NB4 (cell line): Measurements from ENCODE around the gene SETDB2.

ENCODE experiments used
- DNase-seq: peaks from one replicate; pipeline ENCODE4 v3.0.0; 2010; ENCODE audit warnings: low read depth
- H3K4me3 ChIP-seq: one replicate; pipeline ENCODE4 v1.5.1; 2011; ENCODE audit warnings: mild to moderate bottlenecking, low read depth, low read length, moderate library complexity
- MYC ChIP-seq: IDR thresholded peaks from 2 replicates; pipeline ENCODE4 v1.6.1; 2011; ENCODE audit warnings: low read depth, low read length
- POLR2A ChIP-seq: IDR thresholded peaks from 2 replicates; pipeline ENCODE4 v1.6.1; 2011; ENCODE audit warnings: mild to moderate bottlenecking; ENCODE audit not compliant: insufficient read length; ENCODE audit errors: extremely low read depth
- TF ChIP-seq, protein P1 (sequence below): IDR thresholded peaks from one replicate; pipeline ENCODE4 v1.5.1; 2012; ENCODE audit warnings: low read depth, low read length
- TF ChIP-seq, protein P2 (sequence below): IDR thresholded peaks from 2 replicates; pipeline ENCODE4 v1.6.1; 2011; ENCODE audit warnings: low read depth, low read length

Gene SETDB2

DNA sequence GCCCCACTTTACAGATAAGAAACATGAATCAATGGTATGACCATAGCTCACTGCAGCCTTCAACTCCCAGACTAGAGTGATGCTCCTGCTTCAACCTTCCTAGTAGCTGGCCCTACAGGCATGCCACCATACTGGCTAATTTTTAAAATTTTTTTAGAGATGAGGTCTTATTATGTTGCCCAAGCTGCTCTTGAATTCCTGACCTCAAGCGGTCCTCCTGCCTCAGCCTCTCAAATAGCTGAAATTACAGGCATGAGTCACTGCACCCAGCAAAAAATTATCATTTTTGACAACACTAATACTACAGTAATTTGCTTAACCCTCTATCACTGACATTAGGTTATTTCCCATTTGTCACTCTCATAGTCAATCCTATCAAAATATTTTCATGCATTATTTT is 15.0 kb upstream of the SETDB2 start:
- no peak for DNase-seq
- H3K4me3 ChIP-seq, result no peak overlapping the region
- TF ChIP-seq MYC (no peak), POLR2A (no peak)
- TF ChIP-seq, protein P1, sequence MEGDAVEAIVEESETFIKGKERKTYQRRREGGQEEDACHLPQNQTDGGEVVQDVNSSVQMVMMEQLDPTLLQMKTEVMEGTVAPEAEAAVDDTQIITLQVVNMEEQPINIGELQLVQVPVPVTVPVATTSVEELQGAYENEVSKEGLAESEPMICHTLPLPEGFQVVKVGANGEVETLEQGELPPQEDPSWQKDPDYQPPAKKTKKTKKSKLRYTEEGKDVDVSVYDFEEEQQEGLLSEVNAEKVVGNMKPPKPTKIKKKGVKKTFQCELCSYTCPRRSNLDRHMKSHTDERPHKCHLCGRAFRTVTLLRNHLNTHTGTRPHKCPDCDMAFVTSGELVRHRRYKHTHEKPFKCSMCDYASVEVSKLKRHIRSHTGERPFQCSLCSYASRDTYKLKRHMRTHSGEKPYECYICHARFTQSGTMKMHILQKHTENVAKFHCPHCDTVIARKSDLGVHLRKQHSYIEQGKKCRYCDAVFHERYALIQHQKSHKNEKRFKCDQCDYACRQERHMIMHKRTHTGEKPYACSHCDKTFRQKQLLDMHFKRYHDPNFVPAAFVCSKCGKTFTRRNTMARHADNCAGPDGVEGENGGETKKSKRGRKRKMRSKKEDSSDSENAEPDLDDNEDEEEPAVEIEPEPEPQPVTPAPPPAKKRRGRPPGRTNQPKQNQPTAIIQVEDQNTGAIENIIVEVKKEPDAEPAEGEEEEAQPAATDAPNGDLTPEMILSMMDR, result no peak
- TF ChIP-seq, protein P2, sequence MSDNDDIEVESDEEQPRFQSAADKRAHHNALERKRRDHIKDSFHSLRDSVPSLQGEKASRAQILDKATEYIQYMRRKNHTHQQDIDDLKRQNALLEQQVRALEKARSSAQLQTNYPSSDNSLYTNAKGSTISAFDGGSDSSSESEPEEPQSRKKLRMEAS, result no peak

DNA sequence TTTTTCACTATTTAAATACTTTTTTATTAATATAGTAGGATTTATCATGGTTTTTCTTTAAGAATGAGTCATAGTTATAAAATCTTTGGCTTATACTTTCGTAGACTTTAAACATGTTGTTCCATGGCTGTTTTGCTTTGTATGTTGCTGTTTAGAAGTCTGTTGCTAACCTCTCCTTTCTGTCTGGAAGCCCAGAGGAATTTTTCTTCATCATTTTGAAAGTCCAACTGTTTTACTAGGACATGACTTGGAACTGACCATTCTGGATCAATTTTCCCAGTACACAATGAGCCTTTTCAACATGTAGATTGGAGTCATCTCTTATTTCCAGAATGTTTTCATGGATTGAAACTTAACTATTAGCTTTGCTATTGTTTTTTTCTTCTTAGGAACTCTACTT is 8.1 kb upstream of the SETDB2 start:
- DNase-seq, result no peak
- TF ChIP-seq MYC, result no peak
- TF ChIP-seq, protein P2, result no peak
- TF ChIP-seq POLR2A, result no peak
- TF ChIP-seq, protein P1, result no peak
- H3K4me3 ChIP-seq, result no peak overlapping the region

DNA sequence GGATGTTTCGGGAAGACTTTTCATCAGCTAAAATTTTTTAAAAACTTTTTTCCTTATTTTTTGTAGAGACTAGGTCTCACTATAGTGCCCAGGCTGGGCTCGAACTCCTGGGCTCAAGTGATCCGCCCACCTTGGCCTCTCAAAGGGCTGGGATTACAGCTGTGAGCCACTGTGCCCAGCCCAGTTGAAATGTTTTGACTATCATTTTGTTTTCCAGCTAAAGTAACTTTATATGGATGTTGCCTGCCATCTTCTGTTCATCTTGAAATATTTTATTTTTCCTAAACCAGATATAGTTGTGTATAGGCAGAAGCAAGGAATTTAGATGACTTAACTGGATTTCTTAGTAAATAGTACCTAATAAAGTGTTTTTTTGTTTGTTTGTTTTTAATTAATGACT is 7.2 kb upstream of the SETDB2 start:
- TF ChIP-seq, protein P1, result no peak
- no peak for TF ChIP-seq POLR2A
- TF ChIP-seq, protein P2, result no peak
- TF ChIP-seq MYC, result no peak
- DNase-seq, result no peak
- no peak overlapping the region for H3K4me3 ChIP-seq

DNA sequence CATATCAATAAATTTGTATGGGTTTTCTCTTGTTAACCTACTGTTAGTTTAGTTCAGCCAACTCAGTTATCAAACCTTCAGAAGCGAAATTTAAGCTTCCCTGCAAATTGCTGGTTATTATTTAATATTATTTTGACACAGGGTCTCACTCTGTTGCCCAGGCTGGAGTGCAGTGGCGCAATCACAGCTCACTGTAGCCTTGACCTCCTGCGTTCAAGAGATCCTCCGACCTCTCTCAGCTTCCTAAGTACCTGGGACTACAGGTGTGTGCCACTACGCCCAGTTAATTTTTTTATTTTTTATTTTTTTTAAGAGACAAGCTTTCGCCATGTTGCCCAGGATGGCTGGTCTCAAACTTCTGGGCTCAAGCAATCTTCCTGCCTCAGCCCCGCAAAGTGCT is 6.4 kb upstream of the SETDB2 start:
- TF ChIP-seq, protein P2, result no peak
- TF ChIP-seq, protein P1, result no peak
- DNase-seq, result no peak

DNA sequence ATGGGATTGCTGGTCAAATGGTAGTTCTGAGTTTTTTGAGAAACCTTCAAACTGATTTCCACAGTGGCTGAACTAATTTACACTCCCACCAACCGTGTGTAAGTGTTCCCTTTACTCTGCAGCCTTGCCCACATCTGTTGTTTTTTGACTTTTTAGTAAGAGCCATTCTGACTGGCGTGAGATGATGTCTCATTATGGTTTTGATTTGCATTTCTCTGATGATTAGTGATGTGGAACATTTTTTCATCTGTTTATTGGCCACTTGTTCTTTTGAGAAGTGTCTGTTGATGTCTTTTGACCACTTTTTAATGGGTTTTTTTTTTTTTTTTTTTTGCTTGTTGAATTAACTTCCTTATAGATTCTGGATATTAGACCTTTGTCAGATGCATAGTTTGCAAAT is 4.5 kb upstream of the SETDB2 start:
- TF ChIP-seq POLR2A (no peak), MYC (no peak)
- TF ChIP-seq, protein P1, result no peak
- TF ChIP-seq, protein P2, result no peak
- no peak for DNase-seq
- no peak overlapping the region for H3K4me3 ChIP-seq

More for the DNA sequence above, 6.4 kb upstream of the SETDB2 start:
- no peak overlapping the region for H3K4me3 ChIP-seq

DNA sequence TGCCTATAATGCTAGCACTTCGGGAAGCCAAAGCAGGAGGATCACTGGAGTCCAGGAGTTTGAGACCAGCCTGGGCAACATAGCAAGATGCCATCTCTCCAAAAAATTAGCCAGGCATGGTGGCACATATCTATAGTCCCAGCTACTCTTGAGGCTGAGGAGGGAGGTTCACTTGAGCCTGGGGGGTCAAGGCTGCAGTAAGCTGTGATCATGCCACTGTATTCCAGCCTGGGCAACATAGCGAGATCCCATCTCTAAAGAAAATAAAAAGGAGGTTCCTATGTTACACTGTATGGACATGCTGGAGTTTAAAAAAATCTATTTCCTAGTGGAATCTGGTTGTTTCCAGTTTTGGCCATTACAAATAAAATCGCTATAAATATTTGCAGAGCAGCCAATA is 2.8 kb upstream of the SETDB2 start:
- no peak for TF ChIP-seq MYC
- no peak for TF ChIP-seq POLR2A
- TF ChIP-seq, protein P1, result no peak
- TF ChIP-seq, protein P2, result no peak
- no peak for DNase-seq
- H3K4me3 ChIP-seq, result no peak overlapping the region
